ENCODE measurements around the gene DNAAF5. TPM values are rescaled to one million over a fixed set of nuclear protein-coding genes. Genes with fewer than 3 reads are reported as not detected.

Gene DNAAF5
- total and polyA plus RNA-seq, 4 experiments from 2014 or later, result 1.7 to 19.4 (median 10.3) TPM

DNA sequence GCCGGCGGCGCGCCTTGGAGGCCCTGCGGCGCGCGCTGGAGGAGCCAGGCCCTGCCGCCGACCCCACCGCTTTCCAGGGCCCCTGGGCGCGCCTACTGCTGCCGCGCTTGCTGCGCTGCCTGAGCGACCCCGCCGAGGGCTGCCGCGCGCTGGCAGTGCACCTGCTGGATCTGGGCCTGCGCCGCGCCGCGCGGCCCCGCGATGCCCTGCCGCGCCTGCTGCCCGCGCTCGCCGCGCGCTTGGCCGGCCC is 280 bp downstream of the DNAAF5 start:
- Mint-ChIP-seq H3K27me3 (no peaks in the 10 kb centered on the region), H3K36me3 (peaks cover 17 to 26% of the 10 kb centered on the region in 2 donors), H3K4me3 (no peak overlapping the region), H3K27ac (no peak overlapping the region), H3K9me3 (peaks cover 0 to 6% (median 0%) of the 10 kb centered on the region in 8 donors), H3K4me1 (peaks cover 17 to 29% (median 20%) of the 10 kb centered on the region in 4 donors)
- ChIA-PET CTCF (ENCODE audit: partially characterized antibody) (no interaction called here), POLR2A (ENCODE audit: partially characterized antibody) (interaction anchor here (0.7 to 2.3 kb wide), 4 partner anchors 8 to 122 kb away, joined by 3 to 8 read pairs (median 3); no protein-coding TSS in a partner anchor)
- Histone ChIP-seq H3K27ac (ENCODE audit: low read depth, low read length) (peak overlapping the region; percentile 62), H3K27me3 (ENCODE audit: insufficient read depth, low read length) (no peaks in the 10 kb centered on the region), H3K4me1 (ENCODE audit: insufficient read depth, low read length) (peaks cover 17% of the 10 kb centered on the region), H3K9me3 (ENCODE audit: control insufficient read depth in 1 of 2, low read length in 2 of 2) (no peaks in the 10 kb centered on the region), H3K36me3 (ENCODE audit: insufficient read depth, low read length) (peaks cover 6% of the 10 kb centered on the region), H3K4me3 (ENCODE audit: low read length in 2 of 2) (peak overlapping the region in 1 of 2 donors; percentile 48)
- intact Hi-C loops (cut with micrococcal nuclease), result loop anchor here (1.0 to 5.0 kb wide), 4 partner anchors 109 to 578 kb away; partner anchors contain the start of gene GET4
- no peak for DNase-seq

GRCh38 chr7:727104-727805 is 756 bp downstream of the DNAAF5 start, which contains the start of gene PRKAR1B:
Gene PRKAR1B (minus strand): TSS chr7:727281. CDS start chr7:711505, 15,776 bp downstream.
- Histone ChIP-seq H3K4me3 (ENCODE audit: low read length in 2 of 2) (peak within 1 kb of the TSS; percentile 48 to 52), H3K4me1 (ENCODE audit: insufficient read depth, low read length) (peaks cover 17% of the 10 kb centered on the region), H3K36me3 (ENCODE audit: insufficient read depth, low read length) (peaks cover 11% of the 10 kb centered on the region), H3K27me3 (ENCODE audit: insufficient read depth, low read length) (no peaks in the 10 kb centered on the region), H3K27ac (ENCODE audit: low read depth, low read length) (peak within 1 kb of the TSS; percentile 62), H3K9me3 (ENCODE audit: control insufficient read depth in 1 of 2, low read length in 2 of 2) (no peaks in the 10 kb centered on the region)
- H3K4me1 Mint-ChIP-seq, result peaks cover 16 to 29% (median 20%) of the 10 kb centered on the region in 4 donors
- ChIA-PET POLR2A (ENCODE audit: partially characterized antibody) (interaction anchor here (0.7 to 2.3 kb wide), 5 partner anchors 8 to 123 kb away, joined by 3 to 8 read pairs (median 3); no protein-coding TSS in a partner anchor), CTCF (ENCODE audit: partially characterized antibody) (no interaction called here)
- DNase-seq, result peak in 1 of 5 donors; percentile 20
- H3K27ac Mint-ChIP-seq, result peak within 1 kb of the TSS in 6 of 7 donors; percentile 53 to 88 (median 71)
- peak within 1 kb of the TSS; percentile 80 to 90 (median 86) for H3K4me3 Mint-ChIP-seq
- peaks cover 0 to 5% (median 0%) of the 10 kb centered on the region in 8 donors for H3K9me3 Mint-ChIP-seq
- intact Hi-C loops (cut with micrococcal nuclease), result loop anchor here (2.0 to 5.0 kb wide), 3 partner anchors 110 to 578 kb away; partner anchors contain the start of gene GET4
- no peaks in the 10 kb centered on the region for H3K27me3 Mint-ChIP-seq
- H3K36me3 Mint-ChIP-seq, result peaks cover 15 to 27% of the 10 kb centered on the region in 2 donors

DNA sequence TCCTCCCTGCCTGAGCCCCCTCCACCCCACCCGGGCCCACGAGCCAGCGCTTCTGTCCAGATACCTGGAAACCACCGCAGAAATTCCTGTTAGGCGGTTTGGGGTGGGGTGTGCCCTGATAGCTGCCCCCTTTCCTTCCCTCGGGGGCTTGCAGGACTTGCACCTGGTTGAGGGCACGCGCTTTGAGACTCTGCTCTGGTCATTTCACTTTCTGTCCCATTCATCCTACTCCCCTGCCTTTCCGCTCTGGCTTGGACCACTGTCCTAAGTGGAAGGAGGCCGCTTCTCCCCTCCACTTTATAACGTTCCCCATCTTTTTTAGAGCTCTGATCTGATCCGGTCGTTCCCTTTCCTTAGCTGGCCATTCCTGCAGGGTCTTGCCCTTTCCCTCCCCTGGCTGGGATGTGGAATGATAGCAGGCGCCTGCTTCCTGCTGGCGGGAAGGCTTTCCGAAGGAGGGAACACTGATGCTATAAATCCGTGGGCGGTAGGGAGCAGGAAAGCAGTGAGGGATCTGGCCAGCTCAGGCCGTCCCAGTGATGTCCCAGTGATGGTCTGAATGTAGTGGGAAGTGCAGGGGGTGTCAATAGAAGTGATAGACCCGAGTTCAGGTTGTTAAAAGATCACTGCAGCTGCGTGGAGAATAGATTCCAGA is 1.4 kb downstream of the DNAAF5 start:
- DNase-seq, result no peak
- Histone ChIP-seq H3K36me3 (ENCODE audit: insufficient read depth, low read length) (peaks cover 12% of the 10 kb centered on the region), H3K27ac (ENCODE audit: low read depth, low read length) (no peak overlapping the region), H3K4me1 (ENCODE audit: insufficient read depth, low read length) (peaks cover 17% of the 10 kb centered on the region), H3K4me3 (ENCODE audit: low read length in 2 of 2) (peak overlapping the region in 1 of 2 donors; percentile 17), H3K9me3 (ENCODE audit: control insufficient read depth in 1 of 2, low read length in 2 of 2) (no peaks in the 10 kb centered on the region), H3K27me3 (ENCODE audit: insufficient read depth, low read length) (no peaks in the 10 kb centered on the region)
- Mint-ChIP-seq H3K4me1 (peaks cover 19 to 29% (median 20%) of the 10 kb centered on the region in 4 donors), H3K27ac (peak overlapping the region in 6 of 7 donors; percentile 29 to 90 (median 80)), H3K9me3 (peaks cover 0 to 1% (median 0%) of the 10 kb centered on the region in 8 donors), H3K4me3 (peak overlapping the region; percentile 72 to 90 (median 84)), H3K27me3 (no peaks in the 10 kb centered on the region), H3K36me3 (peaks cover 22 to 34% of the 10 kb centered on the region in 2 donors)
- intact Hi-C loops (cut with micrococcal nuclease), result loop anchor here (2.0 to 5.0 kb wide), 3 partner anchors 111 to 579 kb away; partner anchors contain the start of gene GET4
- ChIA-PET POLR2A (ENCODE audit: partially characterized antibody) (interaction anchor here (0.9 kb wide), 2 partner anchors 11 to 376 kb away, joined by 3 read pairs; no protein-coding TSS in a partner anchor), CTCF (ENCODE audit: partially characterized antibody) (no interaction called here)

GRCh38 chr7:728602-729001 is 2.1 kb downstream of the DNAAF5 start:
- H3K27ac Mint-ChIP-seq, result peak overlapping the region in 2 of 7 donors; percentile 64 to 84
- intact Hi-C loops (cut with micrococcal nuclease), result loop anchor here (5.0 kb wide), 2 partner anchors 111 to 149 kb away; partner anchors contain the start of gene GET4

DNA sequence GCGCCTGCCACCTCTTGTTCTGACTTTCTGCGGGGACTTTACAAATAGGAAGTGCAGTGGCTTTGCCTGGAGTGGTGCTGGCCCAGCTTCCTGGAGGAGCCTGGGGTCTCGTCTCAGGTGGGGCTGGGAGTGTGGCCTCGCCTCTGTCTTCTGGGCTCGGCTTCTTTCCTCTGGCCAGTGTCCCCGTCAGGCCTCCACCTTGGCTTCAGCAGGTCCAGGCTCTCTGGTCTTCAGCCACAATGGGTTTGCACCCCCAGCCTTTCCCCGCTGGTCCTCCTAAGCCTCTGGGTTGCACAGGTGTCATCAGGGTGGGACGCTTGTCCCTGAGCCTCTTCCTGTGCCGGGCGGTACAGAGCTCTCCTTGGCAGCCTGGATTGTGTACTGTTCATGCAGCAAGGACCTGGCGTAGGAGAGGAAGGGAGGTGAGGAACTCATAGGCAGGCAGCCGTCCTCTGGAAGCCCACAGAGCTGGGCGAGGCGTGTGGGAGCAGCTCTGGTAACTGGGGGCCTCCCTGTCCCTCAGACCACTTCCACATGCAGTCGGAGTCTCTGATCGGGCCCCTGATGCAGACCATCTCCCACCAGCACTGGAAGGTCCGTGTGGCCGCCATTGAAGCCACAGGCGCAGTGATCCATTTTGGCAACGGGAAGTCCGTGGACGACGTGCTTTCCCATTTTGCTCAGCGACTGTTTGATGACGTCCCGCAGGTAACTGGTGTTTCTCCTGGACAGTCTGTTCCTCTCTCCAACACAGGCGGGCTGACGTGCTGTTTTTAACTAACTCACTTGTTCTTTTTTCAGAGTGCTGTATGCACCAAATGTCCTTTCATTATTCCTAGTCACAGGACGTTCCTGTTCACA is 2.9 kb downstream of the DNAAF5 start:
- peak overlapping the region in 2 of 7 donors; percentile 35 to 64 for H3K27ac Mint-ChIP-seq
- intact Hi-C loops (cut with micrococcal nuclease), result loop anchor here (5.0 kb wide), 2 partner anchors 112 to 148 kb away; partner anchors contain the start of gene GET4
- peaks cover 17 to 39% of the 10 kb centered on the region in 2 donors for H3K36me3 Mint-ChIP-seq
- CTCF ChIA-PET (ENCODE audit: partially characterized antibody), result no interaction called here
- peak overlapping the region in 7 of 8 donors; percentile 36 to 85 (median 50) for H3K4me3 Mint-ChIP-seq
- peaks cover 17% of the 10 kb centered on the region for H3K4me1 ChIP-seq (ENCODE audit: insufficient read depth, low read length)
- H3K27me3 ChIP-seq (ENCODE audit: insufficient read depth, low read length), result no peaks in the 10 kb centered on the region
- H3K36me3 ChIP-seq (ENCODE audit: insufficient read depth, low read length), result peaks cover 12% of the 10 kb centered on the region
- H3K9me3 Mint-ChIP-seq, result peaks cover 0 to 7% (median 0%) of the 10 kb centered on the region in 8 donors
- H3K27me3 Mint-ChIP-seq, result no peaks in the 10 kb centered on the region
- H3K27ac ChIP-seq (ENCODE audit: low read depth, low read length), result no peak overlapping the region
- no peak for DNase-seq
- no peak overlapping the region for H3K4me3 ChIP-seq (ENCODE audit: low read length in 2 of 2)
- no peaks in the 10 kb centered on the region for H3K9me3 ChIP-seq (ENCODE audit: control insufficient read depth in 1 of 2, low read length in 2 of 2)
- peaks cover 20 to 29% (median 22%) of the 10 kb centered on the region in 4 donors for H3K4me1 Mint-ChIP-seq
- POLR2A ChIA-PET (ENCODE audit: partially characterized antibody), result no interaction called here

More at GRCh38 chr7:728602-729001, 2.1 kb downstream of the DNAAF5 start:
- Histone ChIP-seq H3K4me3 (ENCODE audit: low read length in 2 of 2) (no peak overlapping the region), H3K4me1 (ENCODE audit: insufficient read depth, low read length) (peaks cover 17% of the 10 kb centered on the region), H3K27ac (ENCODE audit: low read depth, low read length) (no peak overlapping the region), H3K27me3 (ENCODE audit: insufficient read depth, low read length) (no peaks in the 10 kb centered on the region), H3K9me3 (ENCODE audit: control insufficient read depth in 1 of 2, low read length in 2 of 2) (no peaks in the 10 kb centered on the region), H3K36me3 (ENCODE audit: insufficient read depth, low read length) (peaks cover 12% of the 10 kb centered on the region)
- no peaks in the 10 kb centered on the region for H3K27me3 Mint-ChIP-seq
- POLR2A ChIA-PET (ENCODE audit: partially characterized antibody), result interaction anchor here (0.9 kb wide), 2 partner anchors 12 to 377 kb away, joined by 3 read pairs; no protein-coding TSS in a partner anchor
- H3K36me3 Mint-ChIP-seq, result peaks cover 25 to 39% of the 10 kb centered on the region in 2 donors
- peaks cover 19 to 29% (median 20%) of the 10 kb centered on the region in 4 donors for H3K4me1 Mint-ChIP-seq
- peak overlapping the region; percentile 48 to 90 (median 84) for H3K4me3 Mint-ChIP-seq
- CTCF ChIA-PET (ENCODE audit: partially characterized antibody), result no interaction called here
- no peak for DNase-seq
- peaks cover 0 to 4% (median 0%) of the 10 kb centered on the region in 8 donors for H3K9me3 Mint-ChIP-seq

DNA sequence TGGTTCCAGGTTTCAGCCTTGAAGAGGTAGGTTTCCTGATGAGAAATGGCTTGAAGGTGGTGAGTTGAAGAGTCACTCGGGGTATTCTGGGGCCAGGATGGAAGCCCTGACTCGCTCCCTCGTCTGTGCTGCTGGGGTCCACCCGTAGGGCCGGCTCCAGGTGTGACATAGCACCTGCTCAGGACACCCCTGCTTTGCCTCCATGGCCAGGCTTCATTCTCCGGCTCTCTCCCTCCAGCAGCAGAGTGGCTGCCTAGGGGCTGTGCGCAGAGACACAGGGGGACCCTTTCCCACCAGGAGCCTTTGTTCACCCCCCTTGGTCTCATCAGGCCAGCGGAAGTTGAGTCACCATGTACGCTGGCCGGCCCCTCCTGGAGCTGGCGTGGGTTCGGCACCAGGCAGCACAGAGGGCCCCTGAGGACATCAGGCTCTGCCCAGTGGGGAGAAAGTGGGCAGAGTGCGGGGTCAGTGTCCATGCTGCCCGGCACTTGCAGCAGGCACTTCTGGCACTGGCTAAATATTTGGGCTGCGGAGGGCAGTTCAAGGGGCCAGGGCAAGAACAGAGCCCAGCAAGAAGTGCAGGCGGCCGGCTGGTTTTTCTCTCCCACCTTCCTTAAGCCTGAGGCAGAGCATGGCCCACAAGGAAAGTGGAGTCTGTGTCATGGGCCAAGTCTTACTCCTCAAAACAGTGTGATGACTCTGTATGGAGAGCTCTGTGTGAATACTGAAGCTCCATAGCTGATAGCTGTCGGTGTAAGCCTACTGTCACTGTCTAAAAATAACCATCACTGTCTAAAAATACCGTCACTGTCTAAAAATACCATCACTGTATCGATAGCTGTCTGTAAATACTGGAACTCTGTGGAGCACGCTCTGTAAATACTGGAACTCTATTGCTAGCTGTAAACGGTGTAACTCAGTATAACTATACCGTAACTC is 4.3 kb downstream of the DNAAF5 start:
- H3K4me1 Mint-ChIP-seq, result peaks cover 16 to 23% (median 19%) of the 10 kb centered on the region in 4 donors
- no peaks in the 10 kb centered on the region for H3K27me3 ChIP-seq (ENCODE audit: insufficient read depth, low read length)
- H3K27me3 Mint-ChIP-seq, result no peaks in the 10 kb centered on the region
- H3K27ac ChIP-seq (ENCODE audit: low read depth, low read length), result no peak overlapping the region
- peaks cover 12% of the 10 kb centered on the region for H3K36me3 ChIP-seq (ENCODE audit: insufficient read depth, low read length)
- DNase-seq, result no peak
- no peaks in the 10 kb centered on the region for H3K9me3 ChIP-seq (ENCODE audit: control insufficient read depth in 1 of 2, low read length in 2 of 2)
- H3K27ac Mint-ChIP-seq, result peak overlapping the region in 2 of 7 donors; percentile 35 to 69
- intact Hi-C loops (cut with micrococcal nuclease), result no loop called here
- CTCF ChIA-PET (ENCODE audit: partially characterized antibody), result interaction anchor here (1.8 to 2.0 kb wide), 2 partner anchors 398 to 409 kb away, joined by 5 to 8 read pairs; no protein-coding TSS in a partner anchor
- peaks cover 16 to 39% of the 10 kb centered on the region in 2 donors for H3K36me3 Mint-ChIP-seq
- H3K4me3 Mint-ChIP-seq, result peak overlapping the region in 5 of 8 donors; percentile 12 to 62 (median 49)
- H3K4me3 ChIP-seq (ENCODE audit: low read length in 2 of 2), result no peak overlapping the region
- peaks cover 15% of the 10 kb centered on the region for H3K4me1 ChIP-seq (ENCODE audit: insufficient read depth, low read length)
- POLR2A ChIA-PET (ENCODE audit: partially characterized antibody), result no interaction called here
- peaks cover 0 to 7% (median 0%) of the 10 kb centered on the region in 8 donors for H3K9me3 Mint-ChIP-seq
